Measurements from ENCODE around the gene KRTAP12-2.

- TF ChIP-seq CTCF (IDR thresholded peaks at IDR 0.05; ENCODE audit: insufficient read depth, low read length, poor library complexity, severe bottlenecking) (peak; percentile 13), EZH2phosphoT487 (conservative IDR thresholded peaks at IDR 0.05; ENCODE audit: low read length) (no peak)
These were observed 48.2 kb downstream of the KRTAP12-2 start for GRCh38 chr21:44618504-44618903.

Data from SU-DHL-6 (cell line).